CMK (cell line): ENCODE measurements around the gene MINDY2.
"Not testable (repeated sequence)": the region's sequence is repeated elsewhere in the genome, so short reads cannot be mapped to it uniquely, and the experiment has no call there.

Source experiments
- DNase-seq: peaks from one replicate; pipeline ENCODE4 v3.0.0-alpha.2; 2010; ENCODE audit warnings: low read depth

MINDY2 gene

DNA sequence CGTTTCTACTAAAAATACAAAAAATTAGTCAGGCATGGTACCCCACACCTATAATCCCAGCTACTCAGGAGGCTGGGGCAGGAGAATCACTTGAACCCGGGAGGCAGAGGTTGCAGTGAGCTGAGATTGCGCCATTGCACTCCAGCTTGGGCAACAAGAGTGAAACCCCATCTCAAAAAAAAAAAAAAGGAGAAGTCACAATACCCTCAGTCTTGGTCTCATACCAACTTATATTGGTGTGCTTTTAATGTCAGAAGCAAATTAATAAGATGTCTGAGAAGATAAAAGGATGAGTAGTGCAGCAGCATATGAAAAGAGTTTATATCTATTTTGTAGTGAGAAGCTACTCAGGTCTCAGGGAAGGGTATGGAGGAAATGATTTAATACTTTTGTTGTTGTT, 112.8 kb downstream of the MINDY2 start:
- DNase-seq: not testable (repeated sequence)

DNA sequence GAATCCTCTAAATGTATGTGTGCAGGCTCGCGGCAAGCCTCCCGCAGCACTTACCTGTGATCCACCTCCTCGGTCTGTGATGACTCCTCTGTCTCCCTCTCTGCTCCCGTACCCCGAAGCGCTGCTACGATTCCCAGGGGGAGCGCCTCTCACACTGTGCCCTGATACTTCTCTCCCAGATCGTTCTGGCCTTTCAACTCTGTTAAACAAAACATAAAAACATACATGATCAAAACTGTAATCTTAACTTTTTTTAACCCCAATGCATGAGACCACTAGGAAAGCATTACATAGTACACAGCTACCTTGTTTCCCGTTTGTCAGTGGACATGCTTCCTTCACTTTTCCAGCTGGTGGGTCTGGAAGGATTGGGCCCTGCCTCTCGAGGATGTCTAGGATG, 115.8 kb downstream of the MINDY2 start:
- no peak for DNase-seq

DNA sequence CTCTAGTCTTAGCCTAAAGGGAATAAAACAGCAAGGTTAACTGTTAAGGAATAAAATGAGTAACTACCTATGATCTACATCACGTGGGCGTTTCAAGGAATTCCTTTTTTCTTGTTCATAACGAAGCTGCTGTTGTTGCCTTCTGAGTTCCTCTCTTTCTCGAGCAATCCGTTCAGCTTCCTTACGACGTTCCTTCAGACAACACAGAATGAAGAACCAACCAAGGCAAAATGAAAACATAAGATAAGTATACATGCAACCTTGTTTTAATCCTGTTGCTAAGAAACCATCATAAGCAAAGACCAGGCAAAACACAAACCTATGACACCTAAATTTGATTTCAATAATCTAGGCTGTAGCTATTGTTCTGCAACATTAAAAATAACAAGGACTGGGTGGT, 118.3 kb downstream of the MINDY2 start:
- no peak for DNase-seq

DNA sequence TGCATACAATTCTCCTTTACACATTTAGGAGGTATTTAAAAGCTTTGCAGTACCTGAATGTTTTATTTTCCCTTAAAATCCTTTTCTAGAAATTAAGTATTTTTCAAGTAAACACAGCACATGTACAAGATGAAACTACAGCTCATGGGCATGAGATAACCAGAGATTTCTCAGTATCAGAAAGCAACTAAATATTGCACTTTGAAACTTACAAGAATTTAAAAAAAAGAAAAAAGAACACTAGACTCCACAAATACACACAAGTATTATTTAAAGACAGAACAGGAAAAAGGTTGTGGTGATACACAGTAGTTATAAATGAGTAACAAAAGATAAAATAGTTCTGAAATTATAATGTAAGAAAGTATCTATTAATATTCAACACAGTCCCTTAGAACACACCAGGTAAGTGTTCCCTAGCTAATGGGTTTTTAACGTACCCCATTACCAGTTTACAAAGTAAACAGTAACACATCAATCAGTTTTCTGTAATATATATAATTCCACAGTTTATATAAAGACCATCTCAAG, 127.1 kb downstream of the MINDY2 start:
- DNase-seq: no peak

DNA sequence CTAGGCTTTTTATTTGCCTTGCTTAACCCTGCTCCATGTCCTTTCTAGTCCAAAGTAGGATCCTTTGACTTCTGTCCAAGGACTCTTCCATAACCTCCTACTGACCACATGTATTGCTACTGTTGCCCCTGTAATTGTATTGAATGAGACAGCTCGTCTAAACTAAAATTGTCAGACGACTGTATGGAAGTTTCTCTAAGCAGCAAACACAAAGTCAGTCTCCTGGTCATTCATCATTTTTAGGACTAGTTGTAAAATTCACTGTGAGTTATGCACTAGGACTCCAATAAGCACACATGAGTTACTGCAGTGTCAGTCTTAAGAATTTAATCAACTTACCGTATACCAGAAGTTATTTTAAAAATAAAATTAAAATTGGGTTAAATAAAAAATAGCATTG, 129.5 kb downstream of the MINDY2 start:
- no peak for DNase-seq

DNA sequence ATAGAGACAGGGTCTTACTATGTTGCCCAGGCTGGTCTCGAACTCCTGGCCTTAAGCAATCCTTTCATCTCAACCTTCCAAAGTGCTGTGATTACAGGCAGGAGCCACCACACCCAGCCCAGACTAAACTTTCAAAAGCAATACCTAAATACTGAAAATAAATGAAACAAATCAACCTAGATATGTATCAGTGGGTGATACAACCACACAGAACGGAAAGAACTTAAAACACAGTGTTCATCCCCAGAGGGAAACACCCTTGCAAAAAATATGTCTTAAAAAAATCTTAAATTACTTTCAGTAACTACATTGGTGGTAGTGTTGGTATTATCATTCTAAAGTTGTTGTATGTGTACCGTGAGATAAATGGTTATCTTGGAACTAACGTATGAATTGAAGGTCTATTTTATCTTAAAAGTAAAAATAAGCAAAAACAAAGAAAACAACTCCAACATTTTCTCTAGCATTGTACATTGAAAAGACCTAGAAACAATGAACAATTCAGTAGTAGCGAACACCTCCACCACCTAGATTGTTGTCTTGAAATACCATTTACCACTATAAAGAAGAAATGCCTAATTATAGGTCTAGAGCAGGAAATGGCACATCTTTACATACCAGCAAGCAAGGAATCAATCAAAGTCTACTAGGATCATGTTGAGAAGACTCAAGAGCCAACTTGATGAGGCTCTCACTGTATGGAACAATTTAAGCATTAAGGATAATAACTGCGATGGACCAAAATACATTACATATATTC, 137.6 kb downstream of the MINDY2 start:
- no peak for DNase-seq

DNA sequence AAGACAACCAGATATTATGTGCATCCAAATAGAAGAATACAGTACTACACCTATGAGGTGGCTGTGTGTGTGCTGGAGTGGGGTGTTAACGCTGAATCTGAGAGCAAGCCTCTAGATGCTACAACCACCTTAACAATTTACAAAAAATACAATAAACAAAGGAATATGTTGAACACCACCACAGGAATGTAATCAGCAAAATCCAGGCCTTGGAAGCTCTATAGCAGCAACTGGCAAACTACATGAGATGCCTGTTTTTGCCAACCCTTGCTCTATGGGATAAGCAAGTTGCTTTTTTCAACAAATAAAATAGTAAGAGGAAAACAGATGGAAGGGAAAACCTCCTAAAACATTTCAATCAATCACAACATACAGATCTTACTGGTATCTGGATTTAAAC, 138.5 kb downstream of the MINDY2 start:
- DNase-seq: no peak

DNA sequence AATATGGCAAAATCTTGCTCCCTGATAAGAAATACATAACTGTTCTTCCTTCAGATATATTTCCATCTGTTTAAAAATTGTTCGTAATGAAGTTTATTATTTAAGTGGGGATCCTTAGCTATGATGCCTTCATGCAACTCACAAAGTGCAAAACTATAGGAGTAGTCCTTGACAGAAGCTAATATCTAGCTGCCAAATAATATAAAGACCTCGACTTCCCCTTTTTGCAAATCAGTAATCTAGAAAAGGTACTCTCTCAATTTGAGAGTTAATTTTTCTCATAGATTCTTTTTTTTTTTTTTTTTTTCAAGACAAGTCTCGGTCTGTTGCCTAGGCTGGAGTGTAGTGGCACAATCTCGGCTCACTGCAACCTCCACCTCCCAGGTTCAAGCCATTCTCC, 139.4 kb downstream of the MINDY2 start:
- no peak for DNase-seq
